Activated gamma-delta T cell (primary cell): ENCODE data around the gene DENND6B.
A peak's percentile ranks its signal among the peaks of the same experiment; 100 is the strongest.
"Not testable (repeated sequence)": the region's sequence is repeated elsewhere in the genome, so short reads cannot be mapped to it uniquely, and the experiment has no call there.

Experiments used
- DNase-seq: peaks from one replicate; lab custom pipeline; 2025; lab: John Stamatoyannopoulos, UW
- total RNA-seq, 2 donors: gene quantifications; one replicate each; lab custom pipeline; 2026; lab: John Stamatoyannopoulos, UW

DENND6B gene, protein sequence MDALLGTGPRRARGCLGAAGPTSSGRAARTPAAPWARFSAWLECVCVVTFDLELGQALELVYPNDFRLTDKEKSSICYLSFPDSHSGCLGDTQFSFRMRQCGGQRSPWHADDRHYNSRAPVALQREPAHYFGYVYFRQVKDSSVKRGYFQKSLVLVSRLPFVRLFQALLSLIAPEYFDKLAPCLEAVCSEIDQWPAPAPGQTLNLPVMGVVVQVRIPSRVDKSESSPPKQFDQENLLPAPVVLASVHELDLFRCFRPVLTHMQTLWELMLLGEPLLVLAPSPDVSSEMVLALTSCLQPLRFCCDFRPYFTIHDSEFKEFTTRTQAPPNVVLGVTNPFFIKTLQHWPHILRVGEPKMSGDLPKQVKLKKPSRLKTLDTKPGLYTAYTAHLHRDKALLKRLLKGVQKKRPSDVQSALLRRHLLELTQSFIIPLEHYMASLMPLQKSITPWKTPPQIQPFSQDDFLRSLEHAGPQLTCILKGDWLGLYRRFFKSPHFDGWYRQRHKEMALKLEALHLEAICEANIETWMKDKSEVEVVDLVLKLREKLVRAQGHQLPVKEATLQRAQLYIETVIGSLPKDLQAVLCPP
- total RNA-seq: 16.2 to 29.7 reads per million in 2 donors

GRCh38 chr22:50326956-50327710 is at the start of gene DENND6B:
Gene DENND6B, minus strand, starts transcription at chr22:50327012. Its CDS starts 24 bp downstream, at chr22:50326988.
- DNase-seq: peak; percentile 59

- DNase-seq: no peak
Measured at GRCh38 chr22:50376085-50376651, 49.4 kb upstream of the DENND6B start.

DNA sequence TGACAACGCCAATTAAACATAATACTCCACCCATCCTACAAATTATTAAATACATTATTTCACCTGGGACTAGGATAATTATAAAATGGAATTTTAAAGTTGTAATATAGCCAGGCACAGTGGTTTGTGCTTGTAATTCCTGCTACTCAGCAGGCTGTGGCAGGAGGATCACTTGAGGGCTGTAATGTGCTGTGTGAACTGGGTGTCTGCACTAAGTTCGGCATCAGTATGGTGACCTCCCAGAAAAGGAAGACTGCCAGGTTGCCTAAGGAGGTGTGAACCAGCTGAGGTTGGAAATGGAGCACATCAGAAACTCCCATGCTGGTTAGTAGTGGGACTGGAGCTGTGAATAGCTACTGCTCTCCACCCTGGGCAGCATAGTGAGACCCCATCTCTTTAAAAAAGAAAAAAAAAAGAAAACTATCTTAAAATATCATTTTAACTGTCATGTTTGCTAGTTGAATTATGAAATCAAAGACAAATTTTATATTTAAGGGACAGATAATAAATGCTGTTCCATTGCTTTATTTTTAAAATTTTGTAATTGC is 44.4 kb upstream of the DENND6B start:
- no peak for DNase-seq

DNA sequence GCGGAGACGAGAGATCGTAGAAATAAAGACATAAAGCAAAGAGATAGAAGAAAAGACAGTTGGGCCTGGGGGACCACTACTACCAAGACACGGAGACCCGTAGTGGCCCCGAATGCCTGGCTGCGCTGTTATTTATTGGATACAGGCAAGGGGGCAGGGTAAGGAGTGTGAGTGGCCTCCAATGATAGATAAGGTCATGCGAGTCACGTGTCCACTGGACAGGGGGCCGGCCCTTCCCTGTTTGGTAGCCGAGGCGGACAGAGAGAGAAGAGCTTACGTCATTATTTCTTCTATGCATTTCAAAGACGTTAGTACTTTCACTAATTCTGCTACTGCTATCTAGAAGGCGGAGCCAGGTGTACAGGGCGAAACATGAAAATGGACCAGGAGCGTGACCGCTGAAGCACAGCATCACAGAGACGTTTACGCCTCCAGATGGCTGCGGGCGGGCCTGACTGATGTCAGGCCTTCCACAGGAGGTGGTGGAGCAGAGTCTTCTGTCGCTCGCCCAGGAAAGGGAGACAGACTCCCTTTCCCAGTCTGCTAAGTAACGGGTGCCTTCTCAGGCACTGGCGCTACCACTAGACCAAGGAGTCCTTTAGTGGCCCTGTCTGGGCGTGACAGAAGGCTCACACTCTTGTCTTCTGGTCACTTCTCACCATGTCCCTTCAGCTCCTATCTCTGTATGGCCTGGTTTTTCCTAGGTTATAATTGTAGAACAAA is 41.1 kb upstream of the DENND6B start:
- no peak for DNase-seq

GRCh38 chr22:50363803-50364194 is 37.0 kb upstream of the DENND6B start:
- DNase-seq: not testable (repeated sequence)

DNA sequence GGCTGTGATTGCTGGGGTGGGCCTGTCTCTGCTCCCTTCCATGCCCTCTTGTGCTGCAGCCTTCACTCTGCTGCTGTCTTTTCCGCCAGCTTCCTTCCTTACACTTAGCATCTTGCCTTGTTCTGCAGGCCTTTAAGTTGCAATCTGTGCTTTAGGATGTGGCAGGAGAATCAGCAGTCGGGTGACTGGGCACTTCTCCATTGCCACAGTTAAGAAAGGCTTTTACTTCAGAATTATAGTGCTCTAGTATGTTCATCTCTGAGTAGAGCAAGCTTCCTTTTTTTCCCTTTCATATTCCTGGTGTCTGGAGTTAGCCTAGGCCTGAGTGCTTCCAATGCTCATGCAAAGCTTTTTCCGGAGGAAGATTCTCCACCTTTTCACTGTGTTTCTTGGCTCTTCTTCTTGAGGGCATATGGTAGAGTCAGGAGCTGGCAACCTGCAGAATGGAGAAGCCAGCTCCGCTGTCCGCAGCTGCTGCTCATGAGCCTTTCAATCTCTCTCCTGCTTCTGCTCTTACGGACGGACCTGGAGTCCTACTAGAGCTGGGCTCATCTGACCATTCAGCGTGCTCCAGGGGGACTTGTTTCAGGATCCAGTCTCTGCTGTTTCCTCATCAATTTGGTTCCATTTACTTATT is 36.5 kb upstream of the DENND6B start:
- DNase-seq: no peak

DNA sequence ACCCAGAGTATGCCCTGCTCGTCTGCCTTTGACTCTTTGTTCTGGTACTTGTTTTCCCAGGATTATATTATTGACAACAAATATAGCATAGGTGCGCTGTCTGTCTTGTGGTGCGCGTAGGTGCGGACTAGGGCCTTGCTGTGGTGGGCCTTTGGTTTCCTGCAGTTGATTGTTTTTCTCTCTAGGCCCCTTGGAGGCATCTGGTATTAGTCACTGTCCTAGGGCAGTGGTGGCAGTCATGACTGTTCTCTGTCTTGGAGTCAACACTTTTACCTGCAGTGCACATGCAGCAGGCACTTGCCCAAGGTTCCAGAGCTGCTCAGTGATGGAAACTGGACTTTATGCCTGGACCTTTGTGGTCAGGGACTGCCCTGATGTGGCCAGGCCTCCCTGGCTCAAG is 34.9 kb upstream of the DENND6B start:
- DNase-seq: no peak

- DNase-seq: no peak
Measured at GRCh38 chr22:50361222-50361621, 34.4 kb upstream of the DENND6B start.

DNA sequence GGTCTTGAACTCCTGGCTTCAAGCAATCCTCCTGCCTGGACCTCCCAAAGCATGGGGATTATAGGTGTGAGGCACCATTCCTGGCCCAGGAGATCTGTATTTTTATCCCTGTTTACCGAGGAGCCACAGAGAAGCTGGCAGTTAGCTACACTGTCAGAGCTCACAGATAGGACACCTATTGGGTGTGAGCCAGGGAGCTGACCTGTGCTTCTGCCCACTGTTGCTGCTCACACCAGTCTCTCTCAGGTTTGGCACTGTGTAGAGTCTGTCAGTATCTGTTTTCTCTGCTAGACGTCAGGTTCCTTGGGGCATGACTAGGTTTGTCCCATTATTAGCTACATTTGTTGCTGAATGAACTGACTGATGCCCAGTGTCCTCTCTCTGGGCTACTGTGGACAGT is 33.8 kb upstream of the DENND6B start:
- DNase-seq: no peak

GRCh38 chr22:50357756-50358155 is 30.9 kb upstream of the DENND6B start:
- DNase-seq: no peak

DNA sequence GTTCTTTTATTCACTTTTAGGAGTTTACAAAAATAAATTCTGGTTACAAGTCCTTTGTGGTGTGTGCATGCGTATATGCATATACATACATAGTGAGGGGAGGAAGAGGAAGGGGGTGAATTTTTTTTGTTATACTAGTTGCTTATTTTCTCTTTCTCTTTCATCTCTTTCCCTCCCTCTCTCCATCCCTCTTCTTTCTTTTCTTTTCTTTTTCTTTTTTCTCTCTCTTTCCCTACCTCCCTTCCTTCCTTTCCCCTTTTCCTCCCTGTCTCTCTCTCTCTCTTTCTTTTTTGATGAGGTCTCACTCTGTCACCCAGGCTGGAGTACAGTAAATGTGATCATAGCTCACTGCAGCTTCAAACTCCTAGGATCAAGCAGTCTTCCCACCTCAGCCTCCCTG is 30.4 kb upstream of the DENND6B start:
- no peak for DNase-seq

GRCh38 chr22:50356186-50356585 is 29.4 kb upstream of the DENND6B start:
- no peak for DNase-seq

GRCh38 chr22:50348058-50348457 is 21.2 kb upstream of the DENND6B start:
- no peak for DNase-seq

DNA sequence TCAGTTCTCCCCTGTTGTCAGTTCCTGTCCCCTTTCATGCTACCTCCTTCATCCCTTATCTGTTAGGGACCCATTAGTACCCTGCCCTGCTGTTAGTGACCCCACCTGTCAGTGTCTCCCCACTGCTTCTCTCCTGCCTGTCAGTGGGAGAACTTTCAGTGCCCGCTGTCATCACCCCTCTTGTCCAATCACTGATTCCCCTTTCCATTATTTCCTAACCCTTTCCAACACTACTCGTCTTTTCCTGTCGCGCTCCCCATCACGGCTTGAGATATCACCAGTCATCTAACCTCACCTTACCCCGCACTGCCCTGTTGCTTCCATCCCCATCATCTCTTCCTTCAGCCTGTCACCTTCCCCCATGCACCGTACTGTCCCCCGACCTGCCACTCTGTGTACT is 20.3 kb upstream of the DENND6B start:
- no peak for DNase-seq

DNA sequence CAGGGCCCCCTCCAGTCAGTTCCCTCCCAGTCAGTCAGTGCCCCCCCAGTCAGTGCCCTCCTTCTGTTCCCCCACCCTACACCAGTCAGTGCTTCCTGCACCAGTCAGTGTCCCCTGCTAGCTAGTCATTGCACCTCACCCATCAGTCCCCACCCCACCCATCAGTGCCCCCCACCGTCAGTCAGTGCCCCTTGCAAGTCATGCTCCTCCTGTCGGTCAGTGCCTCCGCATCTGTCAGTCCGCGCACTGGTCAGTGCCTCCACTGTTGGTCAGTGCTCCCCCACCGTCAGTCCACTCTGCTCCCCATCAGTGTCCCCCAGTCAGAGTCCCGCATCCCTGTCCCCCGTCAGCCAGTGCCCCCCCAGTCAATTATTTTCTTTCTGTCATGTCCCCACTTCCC is 19.7 kb upstream of the DENND6B start:
- no peak for DNase-seq

GRCh38 chr22:50343541-50343935 is 16.7 kb upstream of the DENND6B start:
- no peak for DNase-seq

DNA sequence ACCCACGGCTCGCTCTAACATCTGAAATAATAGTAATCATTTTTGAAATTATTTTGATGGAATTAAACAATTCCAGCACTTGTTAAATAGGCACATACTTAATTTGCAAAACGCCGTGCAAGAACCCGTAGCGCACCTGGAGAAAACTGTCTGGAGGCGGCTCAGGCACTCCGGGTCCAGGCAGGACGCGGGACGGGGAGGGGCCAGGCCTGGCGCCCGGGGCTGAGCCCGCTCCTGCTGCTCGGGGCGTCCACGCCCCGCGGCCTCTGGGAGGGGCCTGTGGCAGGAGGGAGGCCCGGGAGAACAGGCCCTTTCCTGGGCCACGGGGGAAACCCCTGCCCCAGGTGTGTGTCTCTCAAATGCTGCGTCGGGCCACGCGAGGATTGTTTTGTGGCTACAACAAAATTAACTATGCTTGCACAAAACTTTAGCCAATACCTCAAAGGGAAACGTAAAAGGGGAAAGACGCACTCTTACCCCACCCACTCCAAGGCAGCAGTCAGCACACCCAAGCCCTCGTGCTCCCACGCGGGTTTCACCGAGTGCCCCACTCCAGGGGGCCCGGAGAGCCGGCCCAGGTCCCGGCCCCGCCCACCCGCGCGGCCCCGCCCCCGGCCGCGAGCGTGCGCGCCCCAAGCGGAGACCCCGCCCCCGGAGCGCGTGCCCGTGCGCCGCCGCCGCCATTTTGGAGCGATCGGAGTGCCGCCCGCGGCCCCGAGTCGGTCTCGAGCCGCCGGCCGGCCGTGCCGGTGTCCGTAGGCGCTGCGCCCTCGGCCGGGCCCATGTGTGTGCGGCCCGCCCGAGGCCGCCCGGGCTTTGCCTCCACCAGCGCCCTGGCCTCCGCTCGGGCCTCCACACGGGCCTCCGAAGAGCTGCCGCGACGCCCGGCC is 16.1 kb upstream of the DENND6B start, which contains the start of gene PPP6R2:
Gene PPP6R2 (plus strand): TSS at position 677 of the 890 bp plus-strand sequence. CDS start 50,582 bp downstream, outside the sequence.
- DNase-seq: peak; percentile 81

DNA sequence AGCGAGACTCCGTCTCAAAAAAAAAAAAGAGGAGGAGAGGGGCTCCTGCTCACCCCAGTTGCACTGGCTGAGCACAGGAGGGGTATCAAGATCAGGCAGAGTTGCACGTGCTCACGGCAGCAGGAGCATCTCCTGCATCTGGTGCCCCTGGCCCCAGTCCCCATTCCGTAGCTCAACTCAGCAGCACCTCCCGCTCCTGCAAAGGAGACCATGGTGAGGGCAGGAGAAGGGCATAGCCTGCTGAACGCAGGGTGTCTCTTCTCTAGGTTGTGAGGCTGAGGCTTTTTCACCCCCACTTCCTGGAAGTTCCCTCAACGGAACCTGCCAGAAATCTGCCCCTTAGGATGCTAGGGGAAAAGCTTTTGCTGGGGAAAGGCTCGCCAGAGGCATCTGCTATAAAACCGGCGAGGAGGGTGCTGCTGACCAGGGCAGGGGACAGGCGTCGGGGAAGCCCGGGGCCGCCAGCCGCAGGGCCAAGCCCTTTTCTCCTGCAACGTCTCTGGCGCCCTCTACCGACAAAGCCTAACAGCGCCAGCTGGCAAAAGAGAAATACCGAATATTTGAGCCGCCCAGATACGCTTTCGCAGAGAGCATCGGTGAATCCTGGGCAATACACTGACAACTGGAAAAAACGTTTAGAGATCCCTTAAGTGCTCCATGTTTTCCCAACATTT is 15.3 kb upstream of the DENND6B start:
- DNase-seq: peak; percentile 21
